ENCODE data around the gene TPPP2. TPM values are rescaled to one million over a fixed set of nuclear protein-coding genes. Genes with fewer than 3 reads are reported as not detected.

The TPPP2 gene
- total and polyA plus RNA-seq, 8 donors = 0.23 to 0.59 (median 0.46) TPM; not detected in 5

DNA sequence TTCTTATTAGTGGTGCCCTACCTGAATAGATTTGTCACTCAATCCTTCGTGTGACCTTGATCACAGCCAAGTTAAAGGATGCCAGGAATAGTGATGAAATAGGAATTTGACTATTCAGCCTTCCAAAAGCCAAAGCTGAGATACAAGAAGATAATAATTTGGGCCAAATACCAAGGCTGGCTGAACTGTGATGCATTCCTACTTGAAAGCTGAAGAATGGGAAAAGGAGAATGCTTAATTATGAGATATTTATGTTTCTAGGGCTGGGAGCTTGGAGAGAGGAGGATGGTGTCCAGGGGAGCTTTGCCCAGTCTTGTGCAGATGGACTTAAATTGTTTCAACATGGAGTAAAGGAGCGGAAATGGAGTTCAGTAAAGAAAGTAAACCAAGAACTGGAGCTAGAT, 17.4 kb downstream of the TPPP2 start:
- ATAC-seq (no peak), FAIRE-seq (no peak), DNase-seq (no peak)
- H3K27me3 ChIP-seq = no peaks in the 10 kb centered on the region
- H3K4me1 ChIP-seq = peaks cover 10 to 53% (median 19%) of the 10 kb centered on the region in 3 donors
- H3K36me3 ChIP-seq = no peaks in the 10 kb centered on the region
- TF ChIP-seq, protein P1, sequence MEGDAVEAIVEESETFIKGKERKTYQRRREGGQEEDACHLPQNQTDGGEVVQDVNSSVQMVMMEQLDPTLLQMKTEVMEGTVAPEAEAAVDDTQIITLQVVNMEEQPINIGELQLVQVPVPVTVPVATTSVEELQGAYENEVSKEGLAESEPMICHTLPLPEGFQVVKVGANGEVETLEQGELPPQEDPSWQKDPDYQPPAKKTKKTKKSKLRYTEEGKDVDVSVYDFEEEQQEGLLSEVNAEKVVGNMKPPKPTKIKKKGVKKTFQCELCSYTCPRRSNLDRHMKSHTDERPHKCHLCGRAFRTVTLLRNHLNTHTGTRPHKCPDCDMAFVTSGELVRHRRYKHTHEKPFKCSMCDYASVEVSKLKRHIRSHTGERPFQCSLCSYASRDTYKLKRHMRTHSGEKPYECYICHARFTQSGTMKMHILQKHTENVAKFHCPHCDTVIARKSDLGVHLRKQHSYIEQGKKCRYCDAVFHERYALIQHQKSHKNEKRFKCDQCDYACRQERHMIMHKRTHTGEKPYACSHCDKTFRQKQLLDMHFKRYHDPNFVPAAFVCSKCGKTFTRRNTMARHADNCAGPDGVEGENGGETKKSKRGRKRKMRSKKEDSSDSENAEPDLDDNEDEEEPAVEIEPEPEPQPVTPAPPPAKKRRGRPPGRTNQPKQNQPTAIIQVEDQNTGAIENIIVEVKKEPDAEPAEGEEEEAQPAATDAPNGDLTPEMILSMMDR (IDR thresholded peaks at IDR 0.05) = no peak
- H3K4me3 ChIP-seq = no peak overlapping the region
- 53 to 54% methylated on average over 2 of the region's 2 CpGs for WGBS, 2 donors
- peak overlapping the region; percentile 23 to 47 (median 32) for H3K27ac ChIP-seq
- intact Hi-C loops (cut with DNase I) = no loop called here
- no peaks in the 10 kb centered on the region for H3K9me3 ChIP-seq

DNA sequence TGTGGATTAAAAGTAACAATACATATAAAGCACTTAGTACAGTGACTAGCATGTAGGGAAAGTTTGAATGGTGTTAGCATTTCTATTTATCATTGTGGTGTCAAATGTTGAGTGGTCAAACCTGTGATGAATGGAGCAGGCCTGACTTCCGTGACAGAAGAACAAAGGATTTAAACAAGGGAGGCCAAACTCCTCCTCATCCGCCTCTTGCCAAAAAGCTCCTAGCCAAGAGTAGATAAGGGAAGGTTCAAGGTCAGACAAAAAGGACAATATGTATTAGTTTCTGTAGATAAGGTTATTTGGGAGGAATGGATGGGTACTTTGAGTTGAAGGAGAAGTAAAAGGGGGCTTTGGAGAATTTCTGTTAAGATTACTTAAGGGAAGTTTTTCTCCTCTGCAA, 18.6 kb downstream of the TPPP2 start:
- TF ChIP-seq, protein P1 (IDR thresholded peaks at IDR 0.05) = no peak
- DNase-seq (no peak), FAIRE-seq (no peak), ATAC-seq (peak in 3 of 4 donors; percentile 57 to 73 (median 67))
- Histone ChIP-seq H3K36me3 (no peaks in the 10 kb centered on the region), H3K27ac (peak overlapping the region in 2 of 4 donors; percentile 30 to 47), H3K4me3 (no peak overlapping the region), H3K27me3 (no peaks in the 10 kb centered on the region), H3K9me3 (no peaks in the 10 kb centered on the region), H3K4me1 (peaks cover 1 to 51% (median 15%) of the 10 kb centered on the region in 3 donors)
- WGBS, 2 donors = 16 to 20% methylated on average over 2 of the region's 2 CpGs
- intact Hi-C loops (cut with DNase I) = no loop called here

DNA sequence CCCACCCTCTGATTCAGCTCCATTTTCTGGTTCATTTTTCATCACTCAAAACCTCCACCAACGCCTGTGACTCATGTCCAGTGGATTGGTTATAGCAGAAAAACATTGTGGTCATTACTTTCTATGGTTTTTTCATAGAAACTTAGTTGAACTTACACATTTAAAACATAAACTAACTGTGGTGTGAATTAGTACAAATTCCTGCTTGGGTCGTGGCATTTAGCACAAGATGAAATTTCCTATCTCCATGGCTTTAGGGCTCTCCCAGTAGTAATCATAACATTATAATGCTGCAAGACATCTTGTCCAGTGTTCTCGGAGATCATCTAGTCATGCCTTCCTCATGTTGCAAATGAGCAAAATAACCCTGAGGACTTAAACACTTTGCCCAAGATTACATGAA, 19.3 kb downstream of the TPPP2 start:
- peaks cover 0 to 51% (median 14%) of the 10 kb centered on the region in 3 donors for H3K4me1 ChIP-seq
- TF ChIP-seq, protein P1 (IDR thresholded peaks at IDR 0.05) = no peak
- WGBS, 2 donors = 78 to 79% methylated on average over 3 of the region's 3 CpGs
- ATAC-seq = no peak
- no peaks in the 10 kb centered on the region for H3K9me3 ChIP-seq
- H3K27ac ChIP-seq = no peak overlapping the region
- H3K4me3 ChIP-seq = no peak overlapping the region
- DNase-seq = no peak
- intact Hi-C loops (cut with DNase I) = no loop called here
- no peaks in the 10 kb centered on the region for H3K27me3 ChIP-seq
- FAIRE-seq = no peak
- H3K36me3 ChIP-seq = no peaks in the 10 kb centered on the region

DNA sequence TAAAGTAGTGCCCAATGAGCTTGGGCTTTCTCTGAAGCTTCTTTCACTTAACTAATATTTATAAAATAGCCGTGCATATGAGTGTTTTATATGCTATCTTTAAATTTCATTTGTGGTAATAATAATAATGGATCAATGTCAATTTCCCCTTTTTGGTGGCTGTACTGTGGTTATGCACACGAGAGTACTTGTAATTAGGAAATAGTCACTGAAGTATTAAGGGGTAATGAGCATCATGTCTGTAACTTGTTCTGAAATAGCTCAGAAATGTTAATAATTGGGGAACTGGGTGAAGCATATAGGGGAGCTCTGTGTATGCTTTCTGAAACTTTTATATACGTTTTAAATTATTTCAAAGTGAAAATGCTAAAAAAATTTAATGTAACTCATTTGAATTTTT, 20.6 kb downstream of the TPPP2 start:
- intact Hi-C loops (cut with DNase I) = no loop called here
- FAIRE-seq (no peak), DNase-seq (no peak), ATAC-seq (no peak)
- Histone ChIP-seq H3K36me3 (no peaks in the 10 kb centered on the region), H3K9me3 (no peaks in the 10 kb centered on the region), H3K4me1 (peaks cover 12 to 61% (median 27%) of the 10 kb centered on the region in 3 donors), H3K27ac (no peak overlapping the region), H3K27me3 (no peaks in the 10 kb centered on the region), H3K4me3 (no peak overlapping the region)
- WGBS, 2 donors = 65 to 67% methylated on average over 3 of the region's 3 CpGs
- TF ChIP-seq, protein P1 (IDR thresholded peaks at IDR 0.05) = no peak

DNA sequence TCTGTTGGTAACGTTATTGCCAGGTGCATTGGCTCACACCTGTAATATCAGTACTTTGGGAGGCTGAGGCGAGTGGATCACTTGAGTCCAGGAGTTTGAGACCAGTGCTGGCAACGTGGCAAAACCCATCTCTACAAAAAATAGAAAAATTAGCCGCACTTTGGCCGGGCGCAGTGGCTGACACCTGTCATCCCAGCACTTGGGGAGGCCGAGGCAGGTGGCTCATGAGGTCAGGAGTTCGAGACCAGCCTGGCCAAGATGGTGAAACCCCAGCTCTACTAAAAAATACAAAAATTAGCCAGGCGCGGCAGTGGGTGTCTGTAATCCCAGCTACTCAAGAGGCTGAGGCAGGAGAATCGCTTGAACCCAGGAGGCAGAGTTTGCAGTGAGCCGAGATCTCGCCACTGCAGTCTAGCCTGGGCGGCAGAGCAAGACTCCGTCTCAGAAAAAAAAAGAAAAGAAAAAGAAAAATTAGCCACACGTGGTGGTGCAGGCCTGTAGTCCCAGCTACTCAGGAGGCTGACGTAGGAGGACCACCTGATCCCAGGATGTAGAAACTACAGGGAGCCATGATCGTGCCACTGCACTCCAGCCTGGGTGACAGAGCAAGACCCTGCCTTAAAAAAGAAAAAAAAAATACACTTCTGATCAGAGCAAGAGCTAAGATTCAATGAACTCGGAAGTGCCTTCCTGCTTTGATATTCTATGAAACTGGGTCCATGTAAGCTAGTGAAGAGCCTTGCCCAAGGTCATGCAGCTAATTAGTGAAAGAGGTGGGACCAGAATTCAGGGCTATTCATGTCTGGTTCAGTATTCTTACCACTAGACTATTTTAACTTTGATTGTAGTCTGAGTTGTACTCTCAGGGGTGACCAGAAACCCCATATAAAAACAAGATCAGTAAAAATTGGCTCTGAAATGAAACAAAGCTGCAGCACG, 23.4 kb downstream of the TPPP2 start:
- Histone ChIP-seq H3K36me3 (no peaks in the 10 kb centered on the region), H3K4me1 (peaks cover 12 to 53% (median 32%) of the 10 kb centered on the region in 3 donors), H3K9me3 (no peaks in the 10 kb centered on the region), H3K4me3 (no peak overlapping the region), H3K27ac (peak overlapping the region in 2 of 4 donors; percentile 54 to 60), H3K27me3 (no peaks in the 10 kb centered on the region)
- ATAC-seq = peak in 1 of 4 donors; percentile 11
- intact Hi-C loops (cut with DNase I) = no loop called here
- no peak for DNase-seq
- TF ChIP-seq, protein P1 (IDR thresholded peaks at IDR 0.05) = no peak
- 82 to 83% methylated on average over 20 of the region's 20 CpGs for WGBS, 2 donors
- no peak for FAIRE-seq
